Left renal pelvis (tissue), 4 donors: ENCODE results near the gene LCTL. TPM values are rescaled to one million over a fixed set of nuclear protein-coding genes. Genes with fewer than 3 reads are reported as not detected.

Experiments
- DNase-seq, 4 donors: peaks; one replicate each; pipeline ENCODE4 v3.0.0-alpha.2; 2013; ENCODE audit warnings: low read depth in 4 of 4, low spot score in 3 of 4
- polyA plus RNA-seq, 4 donors: library from polyadenylated mRNA; unstranded; fragments of 120-200 nt; gene quantifications; one replicate each; pipeline ENCODE4 v1.2.1, GENCODE V29; 2013; ENCODE audit not compliant: insufficient read length in 4 of 4

Gene LCTL
- polyA plus RNA-seq, 4 donors = 0.15 to 0.50 (median 0.24) TPM

GRCh38 chr15:66566963-66567531 lies 1.2 kb upstream of the LCTL start:
- peak; percentile 26 to 52 (median 37) for DNase-seq

DNA sequence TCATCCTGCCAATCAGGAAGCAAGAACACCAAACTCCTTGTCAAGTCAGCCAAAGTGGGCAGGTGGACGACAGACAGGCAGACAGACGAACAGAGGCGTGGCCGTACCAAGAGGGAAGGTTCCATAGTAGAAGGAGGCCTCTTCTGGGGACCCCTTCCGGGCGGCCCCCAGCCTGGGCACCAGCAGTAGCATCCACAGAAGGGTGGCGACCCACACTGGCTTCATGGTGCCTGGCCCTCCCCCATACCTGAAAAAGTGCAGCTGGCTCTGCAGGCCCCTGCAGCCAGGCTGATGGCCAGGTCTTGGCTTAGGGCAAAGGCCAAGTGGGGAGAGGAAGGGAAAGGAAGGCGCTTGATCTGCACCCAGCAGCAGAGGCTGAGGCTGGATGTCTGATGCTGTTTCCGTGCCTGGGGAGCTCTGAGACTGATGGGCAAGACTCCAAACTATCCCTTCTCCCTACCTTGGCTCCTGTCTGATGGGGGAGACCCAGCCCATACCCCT lies 607 bp downstream of the LCTL start:
- DNase-seq = no peak

GRCh38 chr15:66564136-66565041 lies 1.4 kb downstream of the LCTL start:
- DNase-seq = no peak

DNA sequence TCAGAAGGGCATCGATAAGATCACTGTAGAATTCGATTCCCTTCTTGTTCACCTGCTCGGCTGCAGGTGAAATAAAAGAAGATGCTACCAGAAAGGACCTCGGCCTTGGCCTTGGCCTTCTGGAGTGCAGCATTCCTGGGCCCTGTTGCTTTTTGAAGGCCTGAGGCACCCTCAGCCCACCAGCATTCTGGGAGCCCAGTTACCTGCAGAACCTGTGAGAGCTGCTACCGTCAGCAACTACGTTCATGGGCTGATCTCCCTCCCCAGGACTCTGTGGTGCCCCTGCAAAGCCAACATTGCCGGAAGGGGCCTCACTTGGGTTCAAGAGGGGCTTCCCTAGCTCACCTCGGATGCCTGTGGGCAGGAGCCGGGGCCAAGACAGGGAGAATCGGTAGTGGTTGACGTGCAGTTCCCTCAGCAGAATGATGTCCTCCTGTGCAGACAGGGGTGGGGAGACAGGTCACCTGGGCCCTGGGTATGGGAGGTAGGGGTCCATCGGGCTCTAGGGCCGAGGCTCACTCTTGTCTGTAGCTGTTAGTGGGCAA lies 2.2 kb downstream of the LCTL start:
- no peak for DNase-seq

GRCh38 chr15:66563126-66563525 lies 2.7 kb downstream of the LCTL start:
- DNase-seq = no peak

DNA sequence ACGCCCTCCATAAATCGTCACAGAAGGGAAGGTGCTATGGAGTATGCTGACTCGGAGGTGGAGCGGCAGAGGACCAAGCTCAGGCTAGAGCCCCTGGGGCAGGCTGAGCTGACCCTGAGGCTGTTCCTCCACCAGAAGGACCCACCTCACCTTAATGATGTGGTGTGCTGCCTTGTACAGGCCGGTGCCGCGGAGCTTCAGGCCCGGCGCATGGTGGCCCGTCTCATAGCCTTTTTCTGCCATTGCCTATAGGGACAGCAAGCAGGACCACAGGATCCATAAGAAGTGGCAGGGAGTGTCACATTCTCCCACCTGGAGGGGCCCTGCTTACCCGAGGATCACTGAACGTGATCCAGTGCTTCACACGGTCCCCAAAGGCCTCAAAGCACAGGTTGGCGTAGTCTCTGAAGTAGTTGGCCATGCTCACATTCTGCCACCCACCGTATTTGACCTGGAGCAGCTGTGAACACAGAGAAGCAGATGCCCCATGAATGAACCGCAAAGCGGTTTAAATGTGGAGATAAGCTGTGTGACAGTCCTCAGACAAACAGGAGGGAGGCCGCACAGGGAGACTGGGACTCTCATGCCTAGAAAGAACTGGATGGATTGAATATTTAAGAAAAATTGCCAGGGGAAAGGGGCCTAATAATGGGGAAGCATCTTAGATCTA lies 4.8 kb downstream of the LCTL start:
- no peak for DNase-seq

DNA sequence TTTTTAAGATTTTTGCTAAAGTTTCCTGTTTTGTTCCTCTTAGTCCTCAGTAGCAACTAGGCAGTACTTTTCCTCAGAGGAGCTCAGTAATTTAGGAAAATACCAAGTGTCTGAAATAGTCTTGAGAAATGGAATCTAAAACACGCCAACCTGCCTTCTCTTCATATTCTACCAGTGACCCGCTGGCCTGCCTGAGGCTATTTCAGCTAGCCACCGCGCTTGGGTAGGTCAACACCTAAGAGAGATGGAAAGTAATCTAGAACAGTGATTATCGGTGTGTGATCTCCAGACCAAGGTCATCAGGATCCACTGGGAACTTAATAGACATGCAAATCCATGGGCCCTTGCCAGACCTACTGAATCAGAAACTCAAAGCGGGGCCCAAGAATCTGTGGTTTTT lies 7.5 kb downstream of the LCTL start:
- no peak for DNase-seq

GRCh38 chr15:66555685-66556084 lies 10.1 kb downstream of the LCTL start:
- DNase-seq = no peak

- no peak for DNase-seq
Measured at GRCh38 chr15:66545255-66545654, 20.5 kb downstream of the LCTL start.

DNA sequence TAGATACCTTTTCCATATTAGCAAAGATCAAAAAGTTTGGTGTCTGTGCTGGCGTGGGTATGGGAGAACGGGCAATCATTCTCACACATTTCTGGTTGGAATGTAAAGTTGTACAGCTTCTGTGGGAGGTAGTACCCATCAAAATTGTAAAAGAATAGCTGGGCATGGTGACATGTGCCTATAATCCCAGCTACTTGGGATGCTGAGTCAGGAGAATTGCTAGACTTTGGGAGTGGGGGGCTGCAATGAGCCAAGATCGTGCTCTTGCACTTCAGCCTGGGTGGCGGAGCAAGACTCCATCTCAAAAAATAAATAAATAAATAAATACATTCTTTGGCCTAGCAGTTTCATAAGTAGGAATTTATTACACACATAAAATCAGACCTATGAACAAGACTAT lies 22.9 kb downstream of the LCTL start:
- DNase-seq = no peak

DNA sequence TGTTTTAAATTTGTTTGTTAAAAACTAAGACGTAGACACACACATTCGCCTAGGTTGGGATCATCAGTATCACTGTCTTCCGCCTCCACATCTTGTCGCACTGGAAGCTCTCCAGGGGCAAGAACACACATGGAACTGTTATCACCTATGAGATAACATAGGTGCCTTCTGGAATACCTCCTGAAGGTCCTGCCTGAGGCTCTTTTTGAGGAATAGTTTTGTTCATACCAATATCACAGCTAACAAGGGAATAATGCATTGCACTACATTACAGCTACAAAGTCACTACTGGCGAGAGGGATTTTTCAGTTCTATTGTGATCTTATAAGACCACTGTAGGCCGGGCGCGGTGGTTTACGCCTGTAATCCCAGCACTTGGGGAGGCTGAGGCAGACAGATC lies 30.7 kb downstream of the LCTL start:
- DNase-seq = no peak

GRCh38 chr15:66524838-66525237 lies 41.0 kb downstream of the LCTL start:
- no peak for DNase-seq

GRCh38 chr15:66523926-66524325 lies 41.9 kb downstream of the LCTL start:
- DNase-seq = no peak

DNA sequence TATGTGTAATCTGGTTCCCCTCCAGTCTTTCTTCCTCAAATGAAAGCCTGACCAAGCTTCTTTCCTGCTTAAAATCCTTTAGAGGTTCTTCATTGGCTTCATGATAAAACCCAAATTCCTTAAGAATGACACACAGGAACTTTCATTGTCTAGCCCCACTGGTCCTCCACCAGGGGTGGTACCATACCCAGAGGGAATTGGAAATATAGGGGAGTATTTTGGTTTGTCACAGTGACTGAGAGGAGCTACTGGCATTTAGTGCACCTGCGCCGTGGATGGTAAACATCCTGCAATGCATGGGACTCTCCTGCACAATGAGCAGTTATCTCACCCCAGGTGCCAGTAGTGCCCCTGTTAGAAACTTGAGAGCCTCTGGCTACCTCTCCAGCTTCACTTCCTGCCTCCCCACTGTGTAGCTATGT lies 49.9 kb downstream of the LCTL start:
- DNase-seq = no peak

DNA sequence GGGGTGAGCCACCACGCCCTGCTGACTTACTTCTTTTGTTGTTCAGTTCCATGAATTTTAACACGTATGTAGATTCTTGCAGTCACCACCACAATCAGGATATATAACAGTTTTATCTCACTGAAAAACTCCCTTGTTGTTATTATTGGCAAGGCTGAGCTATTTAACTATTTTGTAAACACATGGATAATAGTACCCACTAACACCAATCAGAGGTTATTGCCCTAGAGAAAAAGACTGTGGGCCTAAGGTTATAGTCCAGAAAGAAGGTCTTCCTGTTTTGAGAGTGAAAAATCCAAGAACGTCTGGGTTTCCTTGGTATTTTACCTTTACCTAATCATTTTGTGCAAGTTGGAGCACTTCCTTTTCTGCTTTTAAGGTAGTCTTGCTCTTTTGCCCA lies 51.2 kb downstream of the LCTL start:
- no peak for DNase-seq

- no peak for DNase-seq
Measured at GRCh38 chr15:66508293-66508883, 57.4 kb downstream of the LCTL start.

GRCh38 chr15:66505818-66506217 lies 60.0 kb downstream of the LCTL start:
- DNase-seq = peak in 1 of 4 donors; percentile 1

- DNase-seq = peak in 1 of 4 donors; percentile 36
Measured at GRCh38 chr15:66505430-66505811, 60.4 kb downstream of the LCTL start.

DNA sequence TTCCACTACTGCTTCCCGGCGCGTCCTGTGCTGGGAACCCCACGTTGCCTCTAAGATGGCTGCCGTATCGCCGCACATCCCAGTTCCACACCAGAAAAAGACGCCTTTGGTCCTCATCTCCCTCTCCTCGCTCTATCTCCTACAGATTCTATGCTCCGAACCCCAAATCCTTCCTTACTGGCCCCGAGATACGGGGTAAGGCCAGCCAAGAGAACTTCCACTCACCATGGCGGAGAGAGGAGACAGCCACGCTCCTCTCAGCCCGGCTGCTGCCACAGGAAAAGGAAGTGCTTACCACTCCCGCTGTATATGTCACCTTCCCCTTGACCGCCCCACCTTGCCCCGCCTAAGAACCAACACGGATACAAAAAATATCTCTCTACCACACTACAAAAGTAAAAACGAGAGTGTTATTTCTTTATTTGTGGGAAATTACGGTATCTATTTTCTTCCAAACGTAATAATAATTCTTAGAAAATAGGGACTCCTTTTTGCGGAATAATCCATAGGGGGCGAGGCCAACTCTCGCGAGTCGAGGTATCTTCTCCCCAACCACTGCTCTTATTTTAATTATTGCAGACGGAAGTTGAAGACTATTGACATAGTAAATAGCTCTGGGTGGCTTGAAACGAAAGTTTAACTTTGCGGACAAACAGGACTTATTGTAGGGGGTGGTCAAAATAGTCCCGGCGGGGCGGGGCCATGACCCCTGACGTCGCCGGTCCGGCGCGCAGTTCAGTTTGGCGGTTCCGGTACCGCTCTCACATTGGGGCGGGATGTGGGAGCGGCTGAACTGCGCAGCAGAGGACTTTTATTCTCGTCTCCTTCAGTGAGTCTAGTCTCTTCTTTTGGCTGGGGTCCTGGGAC lies 61.0 kb downstream of the LCTL start, which contains the start of the genes RPL4 and ZWILCH:
Gene RPL4 (minus strand): TSS at position 293 of the 867 bp plus-strand sequence. CDS start 65 bp downstream, at position 228.
Gene ZWILCH (plus strand): TSS at position 764 of the 867 bp plus-strand sequence. CDS start 13 bp downstream, at position 777.
- DNase-seq = peak; percentile 68 to 88 (median 72)
